Left ventricle myocardium inferior (tissue), 1 donor: Measurements from ENCODE around the gene CEACAM8. TPM values are rescaled to one million over a fixed set of nuclear protein-coding genes. Genes with fewer than 3 reads are reported as not detected.

Experiments used
- DNase-seq: peaks from one replicate; pipeline ENCODE4 v3.0.0-alpha.2; 2020
- H3K27ac ChIP-seq: fragments of 200-600 bp; replicated peaks from 2 replicates; pipeline ENCODE4 v1.8.0; 2021
- H3K27me3 ChIP-seq: fragments of 200-600 bp; 2 replicates; pipeline ENCODE4 v1.8.0; 2021; ENCODE audit warnings: low read depth
- H3K36me3 ChIP-seq: fragments of 200-600 bp; 2 replicates; pipeline ENCODE4 v1.8.0; 2021
- H3K4me1 ChIP-seq: fragments of 200-600 bp; 2 replicates; pipeline ENCODE4 v1.8.0; 2021
- H3K4me3 ChIP-seq: fragments of 200-600 bp; 2 replicates; pipeline ENCODE4 v1.8.0; 2021; ENCODE audit warnings: mild to moderate bottlenecking, moderate library complexity
- H3K9me3 ChIP-seq: fragments of 200-600 bp; replicated peaks from 2 replicates; pipeline ENCODE4 v1.8.0; 2021
- CTCF ChIP-seq: fragments of 200-600 bp; IDR thresholded peaks from 2 replicates; pipeline ENCODE4 v1.8.0; 2021; ENCODE audit warnings: antibody characterized with exemption, mild to moderate bottlenecking, borderline replicate concordance
- intact Hi-C: fragments of 100-400 bp; cut with micrococcal nuclease; formaldehyde crosslinking; loops from one replicate; pipeline ENCODE4 v1.11.0; 2022
- total RNA-seq: library from RNA; stranded (reverse); fragmentation: NEBNext Ultra II Directional; extraction: Animal tissue kit (Norgen Biotek cat#: 25700); gene quantifications from one replicate; pipeline ENCODE4 v1.2.1, GENCODE V29; 2021
- donor health status: DM: no; HTN: yes; CAD: no; lungs with severe emphysema.

Gene CEACAM8
- total RNA-seq, 1 donor from 2014 or later, result not detected

- Histone ChIP-seq H3K9me3 (peaks cover 25% of the 10 kb centered on the region), H3K27ac (no peak overlapping the region), H3K4me1 (no peaks in the 10 kb centered on the region), H3K36me3 (no peaks in the 10 kb centered on the region), H3K27me3 (no peaks in the 10 kb centered on the region), H3K4me3 (no peak overlapping the region)
- no peak for TF ChIP-seq CTCF
- no peak for DNase-seq
- intact Hi-C loops, result no loop called here
Observed at GRCh38 chr19:42534391-42534790, 60.3 kb downstream of the CEACAM8 start.

GRCh38 chr19:42532891-42533290, 61.8 kb downstream of the CEACAM8 start:
- Histone ChIP-seq H3K4me1 (peaks cover 13% of the 10 kb centered on the region), H3K9me3 (peaks cover 18% of the 10 kb centered on the region), H3K27ac (no peak overlapping the region), H3K27me3 (no peaks in the 10 kb centered on the region), H3K36me3 (no peaks in the 10 kb centered on the region), H3K4me3 (no peak overlapping the region)
- no peak for DNase-seq
- intact Hi-C loops, result no loop called here
- no peak for TF ChIP-seq CTCF

GRCh38 chr19:42531313-42531712, 63.4 kb downstream of the CEACAM8 start:
- intact Hi-C loops, result no loop called here
- no peak for TF ChIP-seq CTCF
- DNase-seq, result no peak
- Histone ChIP-seq H3K4me3 (no peak overlapping the region), H3K4me1 (peaks cover 18% of the 10 kb centered on the region), H3K27me3 (no peaks in the 10 kb centered on the region), H3K9me3 (peaks cover 5% of the 10 kb centered on the region), H3K36me3 (no peaks in the 10 kb centered on the region), H3K27ac (no peak overlapping the region)

Other genes with a start within 250 kb of the CEACAM8 start
- gene CNFN, start 204.6 kb downstream of the CEACAM8 start, total RNA-seq, result 0.49 TPM
- 55.8 TPM for gene LIPE, start 167.5 kb downstream of the CEACAM8 start, total RNA-seq
- gene CXCL17, start 152.0 kb downstream of the CEACAM8 start, total RNA-seq, result not detected
- gene CEACAM1, start 66.4 kb downstream of the CEACAM8 start, total RNA-seq, result 3.4 TPM
- not detected for gene PSG3, start 145.6 kb upstream of the CEACAM8 start, total RNA-seq
- gene PSG8, start 170.8 kb upstream of the CEACAM8 start, total RNA-seq, result not detected